ENCODE measurements around the gene SERP2. TPM values are rescaled to one million over a fixed set of nuclear protein-coding genes. Genes with fewer than 3 reads are reported as not detected.
"Not testable (repeated sequence)": the region's sequence is repeated elsewhere in the genome, so short reads cannot be mapped to it uniquely, and the experiment has no call there.

Gene SERP2
- 10 to 100 TPM in 1 of 2 donors, 1 to 10 TPM in 1; 3.3 to 14.5 TPM for total RNA-seq

- TF ChIP-seq POLR2AphosphoS5 (IDR thresholded peaks at IDR 0.05) (no peak), POLR2A (IDR thresholded peaks at IDR 0.05) (no peak)
- intact Hi-C loops (cut with DNase I) = loop anchor here (2.0 kb wide), 1 partner anchor 61 kb away; no protein-coding TSS in a partner anchor
Measured at GRCh38 chr13:44373601-44374347, at the start of gene SERP2. SERP2 (plus strand) TSS chr13:44373824; CDS start chr13:44374026, 202 bp downstream.

GRCh38 chr13:44326961-44327360 lies 46.7 kb upstream of the SERP2 start:
- intact Hi-C loops (cut with DNase I) = no loop called here
- no peaks in the 10 kb centered on the region for H3K36me3 ChIP-seq
- peaks cover 2% of the 10 kb centered on the region for H3K4me1 ChIP-seq (replicated peaks)
- TF ChIP-seq POLR2AphosphoS5 (IDR thresholded peaks at IDR 0.05) (no peak), CTCF (IDR thresholded peaks at IDR 0.05) (no peak), POLR2A (IDR thresholded peaks at IDR 0.05) (no peak)
- WGBS = 96% methylated on average over 2 of the region's 2 CpGs
- no peak overlapping the region for H3K4me3 ChIP-seq
- no peaks in the 10 kb centered on the region for H3K27me3 ChIP-seq (replicated peaks; ENCODE audit: insufficient read depth)
- DNase-seq (ENCODE audit: low spot score) = no peak
- H3K27ac ChIP-seq = no peak overlapping the region
- H3K9me3 ChIP-seq = no peaks in the 10 kb centered on the region

More at GRCh38 chr13:44373601-44374347, at the start of gene SERP2:
- WGBS = 2% methylated on average over 62 of the region's 83 CpGs
- no peaks in the 10 kb centered on the region for H3K4me1 ChIP-seq (replicated peaks)
- H3K36me3 ChIP-seq = no peaks in the 10 kb centered on the region
- peak within 1 kb of the TSS; percentile 57 to 67 for H3K27ac ChIP-seq
- peak within 1 kb of the TSS; percentile 46 to 55 for H3K4me3 ChIP-seq
- H3K27me3 ChIP-seq (replicated peaks; ENCODE audit: insufficient read depth) = no peaks in the 10 kb centered on the region
- no peak for DNase-seq (ENCODE audit: low spot score)
- no peaks in the 10 kb centered on the region for H3K9me3 ChIP-seq

DNA sequence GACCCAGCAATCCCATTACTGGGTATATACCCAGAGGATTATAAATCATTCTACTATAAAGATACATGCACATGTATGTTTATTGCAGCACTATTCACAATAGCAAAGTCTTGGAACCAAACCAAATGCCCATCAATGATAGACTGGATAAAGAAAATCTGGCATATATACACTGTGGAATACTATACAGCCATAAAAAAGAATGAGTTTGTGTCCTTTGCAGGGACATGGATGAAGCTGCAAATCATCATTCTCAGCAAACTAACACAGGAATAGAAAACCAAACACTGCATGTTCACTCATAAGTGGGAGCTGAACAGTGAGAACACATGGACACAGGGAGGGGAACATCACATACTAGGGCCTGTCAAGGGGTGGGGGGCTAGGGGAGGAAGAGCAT lies 44.6 kb upstream of the SERP2 start:
- H3K27me3 ChIP-seq (replicated peaks; ENCODE audit: insufficient read depth); H3K4me1 ChIP-seq (replicated peaks); H3K27ac ChIP-seq; H3K9me3 ChIP-seq; intact Hi-C loops (cut with DNase I); DNase-seq (ENCODE audit: low spot score); H3K4me3 ChIP-seq; H3K36me3 ChIP-seq: not testable (repeated sequence)

DNA sequence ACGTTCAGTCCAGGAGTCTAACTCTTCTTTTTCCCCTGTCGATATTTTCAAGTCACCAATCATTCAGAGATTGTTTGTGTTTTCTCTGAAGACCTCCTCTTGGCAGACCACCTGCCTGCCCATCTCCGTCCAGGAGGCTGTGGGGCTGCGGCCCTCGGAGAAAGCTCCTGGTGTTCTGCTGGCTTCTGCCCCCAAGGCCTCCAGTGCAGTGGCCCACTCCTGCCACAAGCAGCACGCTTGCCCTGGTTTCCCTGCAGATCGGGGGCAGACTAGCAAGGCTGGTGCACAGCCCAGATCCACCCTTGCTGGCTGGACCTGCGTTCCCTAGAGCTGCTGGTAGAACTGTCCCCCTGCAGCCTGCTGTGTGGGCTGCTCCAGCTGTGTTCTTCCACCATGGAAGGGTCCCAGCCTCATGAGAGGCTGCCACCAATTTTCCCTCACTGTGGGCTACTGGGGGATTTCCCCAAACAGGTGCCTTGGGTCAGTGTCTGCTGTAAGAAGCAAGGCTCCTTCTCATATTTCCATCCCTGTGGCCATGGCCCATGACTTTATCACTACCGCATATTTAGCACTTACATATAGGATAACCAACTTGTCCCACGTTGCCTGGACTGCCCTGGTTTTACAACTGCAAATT lies 43.6 kb upstream of the SERP2 start:
- Histone ChIP-seq H3K9me3 (no peaks in the 10 kb centered on the region), H3K27me3 (replicated peaks; ENCODE audit: insufficient read depth) (no peaks in the 10 kb centered on the region), H3K4me1 (replicated peaks) (peaks cover 2% of the 10 kb centered on the region), H3K36me3 (no peaks in the 10 kb centered on the region), H3K4me3 (no peak overlapping the region), H3K27ac (no peak overlapping the region)
- 95% methylated on average over 10 of the region's 10 CpGs for WGBS
- intact Hi-C loops (cut with DNase I) = no loop called here
- TF ChIP-seq CTCF (IDR thresholded peaks at IDR 0.05) = no peak
- no peak for TF ChIP-seq POLR2A (IDR thresholded peaks at IDR 0.05)
- TF ChIP-seq POLR2AphosphoS5 (IDR thresholded peaks at IDR 0.05) = no peak
- DNase-seq (ENCODE audit: low spot score) = no peak

DNA sequence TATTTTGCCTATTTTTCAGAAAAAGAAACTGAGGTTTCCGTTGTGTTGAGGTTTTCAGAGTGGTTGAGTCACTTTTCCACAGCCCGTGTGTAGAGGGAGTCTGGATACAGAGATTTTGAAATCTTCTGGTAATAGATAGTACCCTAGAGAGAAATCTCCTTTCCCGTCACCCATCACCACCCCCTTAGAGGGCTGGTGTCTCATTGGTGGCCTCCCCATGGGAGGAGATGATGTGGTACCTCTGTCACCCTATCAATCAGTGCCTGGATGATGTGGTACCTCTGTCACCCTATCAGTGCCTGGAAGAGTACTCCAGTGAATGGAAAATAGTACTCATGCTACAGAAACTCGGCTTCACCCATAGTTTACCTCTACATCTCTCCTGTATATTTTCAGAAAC lies 42.2 kb upstream of the SERP2 start:
- intact Hi-C loops (cut with DNase I) = no loop called here
- peak overlapping the region in 1 of 2 donors; percentile 35 for H3K27ac ChIP-seq
- H3K27me3 ChIP-seq (replicated peaks; ENCODE audit: insufficient read depth) = no peaks in the 10 kb centered on the region
- TF ChIP-seq CTCF (IDR thresholded peaks at IDR 0.05) (no peak), POLR2AphosphoS5 (IDR thresholded peaks at IDR 0.05) (no peak), POLR2A (IDR thresholded peaks at IDR 0.05) (no peak)
- H3K4me1 ChIP-seq (replicated peaks) = peaks cover 2% of the 10 kb centered on the region
- H3K9me3 ChIP-seq = no peaks in the 10 kb centered on the region
- 85% methylated on average over 4 of the region's 4 CpGs for WGBS
- no peaks in the 10 kb centered on the region for H3K36me3 ChIP-seq
- H3K4me3 ChIP-seq = no peak overlapping the region
- no peak for DNase-seq (ENCODE audit: low spot score)

Data from prostate gland (tissue), 2 donors.